ENCODE measurements around the gene PTPRK. TPM values are rescaled to one million over a fixed set of nuclear protein-coding genes. Genes with fewer than 3 reads are reported as not detected.

PTPRK gene
- total and polyA plus RNA-seq, 2 donors (not counting 1 experiment from before 2014, with no cell fraction given) = 19.4 to 75.5 TPM

- H3K9ac ChIP-seq (ENCODE audit: insufficient read depth, low read length) = no peak overlapping the region
- H2AFZ ChIP-seq (ENCODE audit: low read length) = no peak overlapping the region
- H3K36me3 ChIP-seq (ENCODE audit: control insufficient read depth, insufficient read depth, low read length) = no peaks in the 10 kb centered on the region
- no peak overlapping the region for H3K27ac ChIP-seq (ENCODE audit: insufficient read depth, low read length)
- H3K4me1 ChIP-seq (ENCODE audit: control insufficient read depth, extremely low read depth, insufficient read depth, low read length) = no peaks in the 10 kb centered on the region
- no peak overlapping the region for H3K4me3 ChIP-seq (replicated peaks in 1 of 4; ENCODE audit: control extremely low read depth in 1 of 4, insufficient read depth in 1 of 4, low read depth in 3 of 4, low read length in 4 of 4)
- no peaks in the 10 kb centered on the region for H3K9me3 ChIP-seq (ENCODE audit: control insufficient read depth, insufficient read depth, low read depth, low read length)
- H3K79me2 ChIP-seq (ENCODE audit: control insufficient read depth, insufficient read depth, low read length) = peaks cover 3% of the 10 kb centered on the region
- no peak overlapping the region for H3K4me2 ChIP-seq (ENCODE audit: extremely low read depth, insufficient read depth, low read length)
- TF ChIP-seq, protein P1, sequence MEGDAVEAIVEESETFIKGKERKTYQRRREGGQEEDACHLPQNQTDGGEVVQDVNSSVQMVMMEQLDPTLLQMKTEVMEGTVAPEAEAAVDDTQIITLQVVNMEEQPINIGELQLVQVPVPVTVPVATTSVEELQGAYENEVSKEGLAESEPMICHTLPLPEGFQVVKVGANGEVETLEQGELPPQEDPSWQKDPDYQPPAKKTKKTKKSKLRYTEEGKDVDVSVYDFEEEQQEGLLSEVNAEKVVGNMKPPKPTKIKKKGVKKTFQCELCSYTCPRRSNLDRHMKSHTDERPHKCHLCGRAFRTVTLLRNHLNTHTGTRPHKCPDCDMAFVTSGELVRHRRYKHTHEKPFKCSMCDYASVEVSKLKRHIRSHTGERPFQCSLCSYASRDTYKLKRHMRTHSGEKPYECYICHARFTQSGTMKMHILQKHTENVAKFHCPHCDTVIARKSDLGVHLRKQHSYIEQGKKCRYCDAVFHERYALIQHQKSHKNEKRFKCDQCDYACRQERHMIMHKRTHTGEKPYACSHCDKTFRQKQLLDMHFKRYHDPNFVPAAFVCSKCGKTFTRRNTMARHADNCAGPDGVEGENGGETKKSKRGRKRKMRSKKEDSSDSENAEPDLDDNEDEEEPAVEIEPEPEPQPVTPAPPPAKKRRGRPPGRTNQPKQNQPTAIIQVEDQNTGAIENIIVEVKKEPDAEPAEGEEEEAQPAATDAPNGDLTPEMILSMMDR (conservative IDR thresholded peaks at IDR 0.05 in 1 of 2, IDR thresholded peaks at IDR 0.05 in 1 of 2; ENCODE audit: low read depth in 1 of 2, low read length in 2 of 2) = no peak
- TF ChIP-seq EZH2 (IDR thresholded peaks at IDR 0.05; ENCODE audit: low read length, missing control alignments) = no peak
- no peak for DNase-seq (ENCODE audit: low read depth in 2 of 2)
- no peaks in the 10 kb centered on the region for H4K20me1 ChIP-seq (ENCODE audit: control insufficient read depth, extremely low read depth, insufficient read depth, low read length)
- no peaks in the 10 kb centered on the region for H3K27me3 ChIP-seq (ENCODE audit: control insufficient read depth, insufficient read depth, low read length)
Observed at GRCh38 chr6:128427139-128427538, 93.3 kb downstream of the PTPRK start.

- Histone ChIP-seq H3K4me3 (replicated peaks in 1 of 4; ENCODE audit: control extremely low read depth in 1 of 4, insufficient read depth in 1 of 4, low read depth in 3 of 4, low read length in 4 of 4) (no peak overlapping the region), H3K27me3 (ENCODE audit: control insufficient read depth, insufficient read depth, low read length) (no peaks in the 10 kb centered on the region), H2AFZ (ENCODE audit: low read length) (no peak overlapping the region), H3K79me2 (ENCODE audit: control insufficient read depth, insufficient read depth, low read length) (peaks cover 1% of the 10 kb centered on the region), H3K27ac (ENCODE audit: insufficient read depth, low read length) (no peak overlapping the region), H3K9me3 (ENCODE audit: control insufficient read depth, insufficient read depth, low read depth, low read length) (no peaks in the 10 kb centered on the region), H3K9ac (ENCODE audit: insufficient read depth, low read length) (no peak overlapping the region), H3K4me2 (ENCODE audit: extremely low read depth, insufficient read depth, low read length) (no peak overlapping the region), H4K20me1 (ENCODE audit: control insufficient read depth, extremely low read depth, insufficient read depth, low read length) (no peaks in the 10 kb centered on the region), H3K36me3 (ENCODE audit: control insufficient read depth, insufficient read depth, low read length) (no peaks in the 10 kb centered on the region), H3K4me1 (ENCODE audit: control insufficient read depth, extremely low read depth, insufficient read depth, low read length) (no peaks in the 10 kb centered on the region)
- TF ChIP-seq, protein P1 (conservative IDR thresholded peaks at IDR 0.05 in 1 of 2, IDR thresholded peaks at IDR 0.05 in 1 of 2; ENCODE audit: low read depth in 1 of 2, low read length in 2 of 2) = no peak
- TF ChIP-seq EZH2 (IDR thresholded peaks at IDR 0.05; ENCODE audit: low read length, missing control alignments) = no peak
- DNase-seq (ENCODE audit: low read depth in 2 of 2) = no peak
Observed at GRCh38 chr6:128425856-128426255, 94.5 kb downstream of the PTPRK start.

- Histone ChIP-seq H3K4me1 (ENCODE audit: control insufficient read depth, extremely low read depth, insufficient read depth, low read length) (no peaks in the 10 kb centered on the region), H2AFZ (ENCODE audit: low read length) (no peak overlapping the region), H3K36me3 (ENCODE audit: control insufficient read depth, insufficient read depth, low read length) (no peaks in the 10 kb centered on the region), H3K9ac (ENCODE audit: insufficient read depth, low read length) (no peak overlapping the region), H3K9me3 (ENCODE audit: control insufficient read depth, insufficient read depth, low read depth, low read length) (no peaks in the 10 kb centered on the region), H3K4me2 (ENCODE audit: extremely low read depth, insufficient read depth, low read length) (no peak overlapping the region), H3K27ac (ENCODE audit: insufficient read depth, low read length) (no peak overlapping the region), H3K27me3 (ENCODE audit: control insufficient read depth, insufficient read depth, low read length) (no peaks in the 10 kb centered on the region), H4K20me1 (ENCODE audit: control insufficient read depth, extremely low read depth, insufficient read depth, low read length) (no peaks in the 10 kb centered on the region), H3K79me2 (ENCODE audit: control insufficient read depth, insufficient read depth, low read length) (peaks cover 1% of the 10 kb centered on the region), H3K4me3 (replicated peaks in 1 of 4; ENCODE audit: control extremely low read depth in 1 of 4, insufficient read depth in 1 of 4, low read depth in 3 of 4, low read length in 4 of 4) (no peak overlapping the region)
- TF ChIP-seq EZH2 (IDR thresholded peaks at IDR 0.05; ENCODE audit: low read length, missing control alignments) = no peak
- TF ChIP-seq, protein P1 (conservative IDR thresholded peaks at IDR 0.05 in 1 of 2, IDR thresholded peaks at IDR 0.05 in 1 of 2; ENCODE audit: low read depth in 1 of 2, low read length in 2 of 2) = no peak
- no peak for DNase-seq (ENCODE audit: low read depth in 2 of 2)
Observed at GRCh38 chr6:128422871-128423270, 97.5 kb downstream of the PTPRK start.

All from fibroblast of lung (primary cell).